Parathyroid adenoma (tissue), 2 donors: Measurements from ENCODE around the gene TAB2.
A peak's percentile ranks its signal among the peaks of the same experiment; 100 is the strongest.

Experiments
- H2AFZ ChIP-seq: fragments of 300-600 bp; sonication (generic); one replicate; pipeline ENCODE4 v1.7.0; 2017; ENCODE audit warnings: antibody characterized with exemption, mild to moderate bottlenecking
- H3K27ac ChIP-seq: fragments of 300-600 bp; sonication (generic); one replicate; pipeline ENCODE4 v1.7.0; 2017
- H3K27me3 ChIP-seq: fragments of 300-600 bp; sonication (generic); one replicate; pipeline ENCODE4 v1.7.0; 2017; ENCODE audit warnings: low read length; ENCODE audit not compliant: control insufficient read depth, insufficient read depth
- H3K36me3 ChIP-seq: fragments of 300-600 bp; sonication (generic); one replicate; pipeline ENCODE4 v1.7.0; 2017; ENCODE audit warnings: low read length; ENCODE audit not compliant: control insufficient read depth, insufficient read depth
- H3K4me1 ChIP-seq: fragments of 300-600 bp; sonication (generic); one replicate; pipeline ENCODE4 v1.7.0; 2017; ENCODE audit warnings: control low read depth
- H3K4me2 ChIP-seq: fragments of 300-600 bp; sonication (generic); one replicate; pipeline ENCODE4 v1.7.0; 2017; ENCODE audit warnings: low read length
- H3K4me3 ChIP-seq: fragments of 300-600 bp; sonication (generic); one replicate; pipeline ENCODE4 v1.7.0; 2017; ENCODE audit warnings: low read depth, low read length
- H3K79me2 ChIP-seq: fragments of 300-600 bp; sonication (generic); one replicate; pipeline ENCODE4 v1.7.0; 2017; ENCODE audit warnings: control low read depth
- H3K9ac ChIP-seq: fragments of 300-600 bp; sonication (generic); one replicate; pipeline ENCODE4 v1.7.0; 2017; ENCODE audit warnings: mild to moderate bottlenecking
- H3K9me3 ChIP-seq: fragments of 300-600 bp; sonication (generic); one replicate; pipeline ENCODE4 v1.7.0; 2017; ENCODE audit warnings: low read length; ENCODE audit not compliant: control insufficient read depth
- CTCF ChIP-seq: fragments of 300-600 bp; sonication (generic); IDR thresholded peaks from one replicate; pipeline ENCODE4 v1.7.0; 2017; ENCODE audit warnings: antibody characterized with exemption, mild to moderate bottlenecking
- donor health status: primary hyperparathyroidism.

The TAB2 gene

GRCh38 chr6:149324428-149324827 lies 6.9 kb downstream of the TAB2 start:
- H3K27ac ChIP-seq: peak overlapping the region; percentile 12
- no peaks in the 10 kb centered on the region for H3K27me3 ChIP-seq
- H3K4me3 ChIP-seq: no peak overlapping the region
- peaks cover 14% of the 10 kb centered on the region for H3K4me1 ChIP-seq
- no peak overlapping the region for H2AFZ ChIP-seq
- no peak for TF ChIP-seq CTCF
- H3K9ac ChIP-seq: no peak overlapping the region
- no peaks in the 10 kb centered on the region for H3K36me3 ChIP-seq
- H3K4me2 ChIP-seq: peak overlapping the region; percentile 40
- H3K79me2 ChIP-seq: peaks cover 37% of the 10 kb centered on the region
- no peaks in the 10 kb centered on the region for H3K9me3 ChIP-seq

GRCh38 chr6:149325648-149326236 lies 8.2 kb downstream of the TAB2 start:
- no peak overlapping the region for H3K4me3 ChIP-seq
- no peak overlapping the region for H3K9ac ChIP-seq
- TF ChIP-seq CTCF: no peak
- H3K79me2 ChIP-seq: peaks cover 46% of the 10 kb centered on the region
- no peak overlapping the region for H3K4me2 ChIP-seq
- H3K36me3 ChIP-seq: no peaks in the 10 kb centered on the region
- H3K27ac ChIP-seq: no peak overlapping the region
- H3K4me1 ChIP-seq: peaks cover 11% of the 10 kb centered on the region
- no peak overlapping the region for H2AFZ ChIP-seq
- H3K27me3 ChIP-seq: no peaks in the 10 kb centered on the region
- H3K9me3 ChIP-seq: no peaks in the 10 kb centered on the region

GRCh38 chr6:149327638-149328037 lies 10.1 kb downstream of the TAB2 start:
- Histone ChIP-seq H3K79me2 (peaks cover 46% of the 10 kb centered on the region), H3K4me2 (no peak overlapping the region), H3K27ac (no peak overlapping the region), H3K9me3 (no peaks in the 10 kb centered on the region), H3K4me3 (no peak overlapping the region), H3K27me3 (no peaks in the 10 kb centered on the region), H2AFZ (no peak overlapping the region), H3K4me1 (peaks cover 20% of the 10 kb centered on the region), H3K36me3 (no peaks in the 10 kb centered on the region), H3K9ac (no peak overlapping the region)
- no peak for TF ChIP-seq CTCF

- peaks cover 20% of the 10 kb centered on the region for H3K4me1 ChIP-seq
- H3K79me2 ChIP-seq: peaks cover 48% of the 10 kb centered on the region
- no peaks in the 10 kb centered on the region for H3K36me3 ChIP-seq
- H3K27me3 ChIP-seq: no peaks in the 10 kb centered on the region
- H3K4me3 ChIP-seq: no peak overlapping the region
- H3K9ac ChIP-seq: no peak overlapping the region
- no peak overlapping the region for H2AFZ ChIP-seq
- no peaks in the 10 kb centered on the region for H3K9me3 ChIP-seq
- no peak for TF ChIP-seq CTCF
- no peak overlapping the region for H3K4me2 ChIP-seq
- no peak overlapping the region for H3K27ac ChIP-seq
These were observed 10.6 kb downstream of the TAB2 start for GRCh38 chr6:149328083-149328482.

GRCh38 chr6:149329529-149329928 lies 12.0 kb downstream of the TAB2 start:
- no peaks in the 10 kb centered on the region for H3K9me3 ChIP-seq
- no peaks in the 10 kb centered on the region for H3K27me3 ChIP-seq
- H3K4me1 ChIP-seq: peaks cover 23% of the 10 kb centered on the region
- H3K9ac ChIP-seq: no peak overlapping the region
- no peak overlapping the region for H3K27ac ChIP-seq
- H3K4me3 ChIP-seq: no peak overlapping the region
- peaks cover 54% of the 10 kb centered on the region for H3K79me2 ChIP-seq
- H3K36me3 ChIP-seq: no peaks in the 10 kb centered on the region
- no peak overlapping the region for H3K4me2 ChIP-seq
- TF ChIP-seq CTCF: no peak
- no peak overlapping the region for H2AFZ ChIP-seq
